NCI-H2107 treated with DMSO at 0.1 percent for 48 hours (cell line): ENCODE data around the gene IFI27.

Experiments
- DNase-seq: peaks from one replicate; lab custom pipeline; 2025; ENCODE audit not compliant: unreplicated experiment; lab: John Stamatoyannopoulos, UW

IFI27 gene

DNA sequence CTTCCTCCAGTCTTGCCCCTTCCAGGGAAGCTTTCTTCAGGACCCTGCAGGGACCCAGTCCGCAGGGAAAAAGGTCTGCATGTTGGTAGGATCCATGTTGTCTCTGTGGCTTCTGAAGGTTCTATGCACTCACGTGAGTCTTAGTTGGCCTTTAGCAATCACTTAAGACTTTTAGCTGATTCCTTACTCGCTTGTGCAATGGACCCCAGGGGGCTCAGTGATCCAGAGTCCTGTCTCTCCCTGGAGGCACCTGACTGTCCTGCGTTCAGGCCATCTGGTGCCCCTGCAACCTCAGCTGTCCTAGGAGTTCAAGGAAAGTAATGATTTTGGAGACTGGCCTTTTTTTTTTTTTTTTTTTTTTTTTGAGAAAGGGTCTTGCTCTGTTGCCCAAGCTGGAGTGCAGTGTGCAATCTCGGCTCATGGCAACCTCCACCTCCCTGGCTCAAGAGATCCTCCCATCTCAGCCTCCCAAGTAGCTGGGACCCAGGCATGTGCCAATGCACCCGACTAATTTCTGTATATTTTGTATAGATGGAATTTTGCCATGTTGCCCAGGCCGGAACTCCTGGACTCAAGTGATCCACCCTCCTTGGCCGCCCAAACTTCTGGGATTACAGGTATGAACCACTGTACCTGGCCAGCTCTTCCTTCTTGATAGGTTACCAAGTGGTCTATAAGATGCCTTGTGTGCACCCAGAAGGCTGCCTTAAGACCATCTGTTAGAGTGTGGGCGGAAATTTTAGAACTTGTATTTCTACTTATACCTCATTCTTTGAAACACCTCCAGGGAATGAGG lies 14.2 kb downstream of the IFI27 start:
- no peak for DNase-seq

GRCh38 chr14:94125659-94126418 lies 15.3 kb downstream of the IFI27 start:
- DNase-seq, result no peak

- DNase-seq, result no peak
Observed at GRCh38 chr14:94126419-94126677, 15.8 kb downstream of the IFI27 start.

DNA sequence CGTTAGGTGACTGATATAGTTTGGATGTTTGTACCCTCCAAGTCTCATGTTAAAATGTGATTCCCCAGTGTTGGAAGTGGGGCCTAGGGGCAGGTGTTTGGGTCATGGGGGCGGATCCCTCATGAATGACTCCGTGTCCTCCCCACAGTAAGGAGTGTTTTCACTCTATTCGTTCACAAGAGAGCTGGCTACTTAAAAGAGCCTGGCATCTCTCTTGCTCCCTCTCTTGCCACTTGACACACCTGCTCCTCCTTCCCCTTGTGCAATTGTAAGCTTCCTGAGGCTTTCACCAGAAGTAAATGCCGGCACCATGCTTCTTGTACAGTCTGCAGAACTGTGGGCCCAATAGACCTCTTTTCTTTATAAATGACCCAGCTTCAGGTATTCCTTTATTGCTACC lies 16.3 kb downstream of the IFI27 start:
- DNase-seq, result no peak

GRCh38 chr14:94127330-94127729 lies 16.8 kb downstream of the IFI27 start:
- no peak for DNase-seq

DNA sequence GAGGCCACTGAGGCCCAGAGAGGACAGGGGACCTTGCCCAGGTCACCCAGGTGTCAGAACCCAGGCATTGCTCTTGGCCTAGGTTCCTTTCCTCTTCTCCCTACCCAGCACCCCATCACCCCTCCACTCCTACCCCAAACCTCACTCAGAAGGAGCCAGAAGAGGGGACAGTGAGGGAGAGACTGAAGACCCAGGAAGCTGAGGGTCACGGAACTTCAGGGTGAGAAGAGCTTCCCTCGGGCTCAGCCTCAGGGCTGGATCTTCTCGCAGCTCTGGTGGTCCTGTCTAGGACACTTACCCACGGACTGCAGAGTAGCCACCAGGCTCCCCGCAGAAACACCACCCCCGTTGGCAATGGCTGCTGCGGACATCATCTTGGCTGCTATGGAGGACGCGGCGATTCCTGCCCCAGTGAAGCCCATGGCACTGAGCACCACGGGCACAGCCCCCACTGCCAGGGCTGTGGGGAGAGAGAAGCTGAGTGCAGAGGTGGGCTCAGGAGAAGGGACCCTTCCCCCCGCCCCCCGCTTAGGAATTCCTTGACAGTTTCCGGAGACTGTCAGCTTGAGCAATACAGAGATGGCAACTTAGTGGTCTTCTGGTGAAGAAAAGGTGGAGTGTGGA lies 17.8 kb downstream of the IFI27 start:
- no peak for DNase-seq

DNA sequence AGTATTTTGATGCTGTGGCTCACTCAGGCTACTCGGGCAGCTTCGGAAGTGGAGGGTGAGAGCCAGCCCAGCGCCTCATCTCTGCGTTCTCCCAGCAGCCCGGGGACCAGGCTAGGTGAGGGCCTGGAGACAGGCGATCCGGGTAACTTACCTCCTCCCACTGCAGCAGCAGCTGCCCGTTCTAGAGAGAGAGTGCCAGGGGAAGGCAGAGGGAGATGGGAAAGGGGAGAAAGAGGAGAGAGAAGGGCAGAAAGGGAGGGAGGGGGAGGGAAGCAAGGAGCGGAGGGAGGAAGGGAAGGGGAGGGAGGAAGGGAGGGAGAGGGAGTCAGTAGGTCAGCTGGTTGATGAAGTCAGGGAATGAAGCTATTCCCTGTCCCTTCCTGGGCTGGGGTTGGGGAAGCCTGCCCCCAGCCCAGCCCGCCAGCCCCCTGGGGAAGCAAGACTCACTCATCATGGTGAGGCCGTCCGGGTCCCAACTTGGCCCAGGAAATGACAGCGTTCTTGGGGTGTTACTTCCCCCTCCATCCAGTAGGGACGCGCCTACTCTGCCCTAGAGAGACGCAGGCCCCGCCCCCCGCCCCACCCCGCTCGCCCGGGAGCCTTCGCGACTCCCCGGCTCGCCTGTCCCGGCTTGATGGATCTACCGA lies 18.7 kb downstream of the IFI27 start, which contains the start of gene IFI27L2:
IFI27L2 (minus strand) TSS at position 494 of the 647 bp plus-strand sequence; CDS start at position 454, 40 bp downstream.
- DNase-seq, result peak; percentile 39

- DNase-seq, result no peak
Observed at GRCh38 chr14:94129758-94130414, 19.4 kb downstream of the IFI27 start.

- peak; percentile 85 for DNase-seq
Observed at GRCh38 chr14:94132285-94132887, 21.9 kb downstream of the IFI27 start.

GRCh38 chr14:94135476-94135875 lies 24.9 kb downstream of the IFI27 start:
- DNase-seq, result no peak

- DNase-seq, result peak; percentile 58
Observed at GRCh38 chr14:94136575-94137331, 26.2 kb downstream of the IFI27 start.

DNA sequence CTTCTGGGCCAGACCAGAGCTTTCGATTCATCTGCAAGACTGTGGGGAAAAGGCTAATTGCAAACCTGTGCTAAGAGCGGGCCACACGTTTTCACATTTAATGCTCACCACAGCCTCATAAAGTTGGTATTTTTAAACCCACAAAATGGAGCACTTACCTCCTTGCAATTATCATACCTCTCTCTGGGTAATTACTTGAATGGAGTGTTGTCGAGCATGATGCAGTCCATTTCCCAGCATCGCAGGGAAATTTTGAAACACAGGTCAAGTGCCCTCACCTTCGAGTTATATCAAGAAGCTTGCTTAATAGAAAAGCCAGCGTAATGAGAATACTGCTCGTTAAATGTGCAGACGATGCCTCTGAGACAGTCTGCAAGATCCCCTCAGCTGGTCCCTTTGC lies 27.7 kb downstream of the IFI27 start:
- DNase-seq, result peak; percentile 87

- no peak for DNase-seq
Observed at GRCh38 chr14:94139006-94139405, 28.5 kb downstream of the IFI27 start.

- DNase-seq, result no peak
Observed at GRCh38 chr14:94139421-94139820, 28.9 kb downstream of the IFI27 start.

- DNase-seq, result no peak
Observed at GRCh38 chr14:94142247-94142646, 31.7 kb downstream of the IFI27 start.

DNA sequence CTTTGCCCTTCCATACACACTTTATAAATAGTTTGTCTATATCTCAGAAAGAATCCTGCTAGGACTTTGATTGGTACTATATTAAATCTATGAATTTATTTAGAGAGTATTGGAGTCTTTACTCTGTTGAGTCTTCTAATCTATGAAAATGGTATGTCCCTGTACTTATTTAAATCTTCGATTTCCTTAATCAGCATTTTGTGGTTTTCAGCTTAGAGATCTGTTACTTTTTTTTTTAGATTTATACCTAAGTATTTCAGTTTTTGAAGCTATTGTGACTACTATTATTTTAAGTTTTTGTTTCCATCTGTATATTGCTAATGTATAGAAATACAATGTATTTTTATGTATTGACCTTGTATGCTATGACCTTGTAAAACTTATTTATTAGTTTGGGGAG lies 32.3 kb downstream of the IFI27 start:
- no peak for DNase-seq

DNA sequence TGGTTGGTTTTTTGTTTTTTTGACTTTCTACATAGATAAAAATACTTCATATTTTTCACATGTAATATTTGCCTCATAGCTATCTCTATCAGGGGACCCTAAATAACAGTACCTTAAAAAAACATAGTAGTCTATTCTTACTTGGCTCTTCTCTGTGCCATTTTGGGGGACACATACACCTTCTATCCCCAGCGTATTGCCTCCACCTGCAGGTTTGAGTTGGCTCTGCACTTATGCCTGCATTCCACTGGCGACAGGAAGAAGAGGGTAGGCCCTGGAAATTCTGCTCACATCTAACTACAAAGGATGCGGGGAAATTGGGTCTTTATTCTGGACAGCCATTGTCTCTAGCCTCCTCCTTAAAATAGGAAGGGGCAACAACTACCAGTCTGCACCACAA lies 32.7 kb downstream of the IFI27 start:
- no peak for DNase-seq

- no peak for DNase-seq
Observed at GRCh38 chr14:94143711-94144110, 33.2 kb downstream of the IFI27 start.

GRCh38 chr14:94144765-94145164 lies 34.2 kb downstream of the IFI27 start:
- DNase-seq, result no peak
